Skeletal muscle cell (primary cell): ENCODE measurements around the gene PRUNE2.

Experiments used
- DNase-seq: peaks from one replicate; pipeline ENCODE4 v3.0.0-alpha.2; 2010; ENCODE audit warnings: low read depth
- H3K4me3 ChIP-seq: 2 replicates; pipeline ENCODE4 v1.5.1; 2011; ENCODE audit warnings: low read depth, mild to moderate bottlenecking, control low read depth, low read length, moderate library complexity

PRUNE2 gene

GRCh38 chr9:76620581-76620980 lies 285.3 kb downstream of the PRUNE2 start:
- DNase-seq, result no peak

GRCh38 chr9:76619640-76620039 lies 286.3 kb downstream of the PRUNE2 start:
- H3K4me3 ChIP-seq, result no peak overlapping the region
- no peak for DNase-seq

More at GRCh38 chr9:76620581-76620980, 285.3 kb downstream of the PRUNE2 start:
- H3K4me3 ChIP-seq, result no peak overlapping the region

GRCh38 chr9:76619197-76619596 lies 286.7 kb downstream of the PRUNE2 start:
- no peak overlapping the region for H3K4me3 ChIP-seq
- DNase-seq, result no peak

- no peak overlapping the region for H3K4me3 ChIP-seq
- DNase-seq, result peak; percentile 45
These were observed 287.2 kb downstream of the PRUNE2 start for GRCh38 chr9:76618762-76619161.

GRCh38 chr9:76617497-76618175 lies 288.3 kb downstream of the PRUNE2 start:
- no peak for DNase-seq
- H3K4me3 ChIP-seq, result no peak overlapping the region

- no peak for DNase-seq
- H3K4me3 ChIP-seq, result no peak overlapping the region
These were observed 289.1 kb downstream of the PRUNE2 start for GRCh38 chr9:76616780-76617179.

GRCh38 chr9:76615177-76615603 lies 290.7 kb downstream of the PRUNE2 start:
- H3K4me3 ChIP-seq, result no peak overlapping the region
- DNase-seq, result no peak

- no peak overlapping the region for H3K4me3 ChIP-seq
- no peak for DNase-seq
These were observed 291.9 kb downstream of the PRUNE2 start for GRCh38 chr9:76613974-76614373.

- H3K4me3 ChIP-seq, result no peak overlapping the region
- no peak for DNase-seq
These were observed 292.6 kb downstream of the PRUNE2 start for GRCh38 chr9:76613150-76613781.

- DNase-seq, result peak; percentile 77
- H3K4me3 ChIP-seq, result no peak overlapping the region
These were observed 295.9 kb downstream of the PRUNE2 start for GRCh38 chr9:76610011-76610352.

GRCh38 chr9:76609285-76610010 lies 296.5 kb downstream of the PRUNE2 start:
- H3K4me3 ChIP-seq, result no peak overlapping the region
- DNase-seq, result no peak

GRCh38 chr9:76608575-76609273 lies 297.2 kb downstream of the PRUNE2 start:
- DNase-seq, result no peak
- no peak overlapping the region for H3K4me3 ChIP-seq

GRCh38 chr9:76607730-76608436 lies 298.0 kb downstream of the PRUNE2 start:
- H3K4me3 ChIP-seq, result no peak overlapping the region
- no peak for DNase-seq

- H3K4me3 ChIP-seq, result no peak overlapping the region
These were observed 300.5 kb downstream of the PRUNE2 start for GRCh38 chr9:76605321-76605900.

GRCh38 chr9:76603931-76604570 lies 301.9 kb downstream of the PRUNE2 start:
- no peak overlapping the region for H3K4me3 ChIP-seq
- DNase-seq, result no peak

More at GRCh38 chr9:76605321-76605900, 300.5 kb downstream of the PRUNE2 start:
- no peak for DNase-seq

GRCh38 chr9:76603448-76603895 lies 302.4 kb downstream of the PRUNE2 start:
- DNase-seq, result peak; percentile 53

GRCh38 chr9:76602199-76602598 lies 303.7 kb downstream of the PRUNE2 start:
- no peak for DNase-seq
- no peak overlapping the region for H3K4me3 ChIP-seq

More at GRCh38 chr9:76603448-76603895, 302.4 kb downstream of the PRUNE2 start:
- H3K4me3 ChIP-seq, result no peak overlapping the region

- H3K4me3 ChIP-seq, result no peak overlapping the region
- no peak for DNase-seq
These were observed 305.8 kb downstream of the PRUNE2 start for GRCh38 chr9:76600007-76600615.
